Measurements from ENCODE around the gene SPRED1.

DNA sequence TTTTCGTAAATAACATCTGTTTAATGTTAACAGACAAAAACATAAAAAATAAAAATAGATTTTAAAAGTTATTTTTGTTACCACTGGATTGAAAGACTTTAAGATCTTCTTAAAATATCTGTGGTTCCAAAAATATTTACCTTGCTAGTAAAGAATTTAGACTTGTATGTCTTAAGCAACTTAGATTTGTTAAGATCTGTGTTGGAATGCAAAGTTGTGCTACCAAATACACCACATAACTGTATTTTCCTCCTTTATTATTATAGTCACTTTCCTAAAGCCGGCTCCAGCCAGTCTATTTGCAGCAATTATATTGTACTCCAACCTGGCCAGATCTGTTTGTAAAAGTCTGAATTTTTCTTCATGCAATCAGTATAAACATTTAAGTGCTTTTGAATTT lies 63.7 kb downstream of the SPRED1 start:
- TF ChIP-seq, protein P1, sequence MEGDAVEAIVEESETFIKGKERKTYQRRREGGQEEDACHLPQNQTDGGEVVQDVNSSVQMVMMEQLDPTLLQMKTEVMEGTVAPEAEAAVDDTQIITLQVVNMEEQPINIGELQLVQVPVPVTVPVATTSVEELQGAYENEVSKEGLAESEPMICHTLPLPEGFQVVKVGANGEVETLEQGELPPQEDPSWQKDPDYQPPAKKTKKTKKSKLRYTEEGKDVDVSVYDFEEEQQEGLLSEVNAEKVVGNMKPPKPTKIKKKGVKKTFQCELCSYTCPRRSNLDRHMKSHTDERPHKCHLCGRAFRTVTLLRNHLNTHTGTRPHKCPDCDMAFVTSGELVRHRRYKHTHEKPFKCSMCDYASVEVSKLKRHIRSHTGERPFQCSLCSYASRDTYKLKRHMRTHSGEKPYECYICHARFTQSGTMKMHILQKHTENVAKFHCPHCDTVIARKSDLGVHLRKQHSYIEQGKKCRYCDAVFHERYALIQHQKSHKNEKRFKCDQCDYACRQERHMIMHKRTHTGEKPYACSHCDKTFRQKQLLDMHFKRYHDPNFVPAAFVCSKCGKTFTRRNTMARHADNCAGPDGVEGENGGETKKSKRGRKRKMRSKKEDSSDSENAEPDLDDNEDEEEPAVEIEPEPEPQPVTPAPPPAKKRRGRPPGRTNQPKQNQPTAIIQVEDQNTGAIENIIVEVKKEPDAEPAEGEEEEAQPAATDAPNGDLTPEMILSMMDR (IDR thresholded peaks at IDR 0.05): no peak
- no peak for TF ChIP-seq POLR2A (IDR thresholded peaks at IDR 0.05)
